Lung (tissue), 16 donors: Measurements from ENCODE around the gene NUSAP1. TPM values are rescaled to one million over a fixed set of nuclear protein-coding genes. Genes with fewer than 3 reads are reported as not detected.
"Not testable (repeated sequence)": the region's sequence is repeated elsewhere in the genome, so short reads cannot be mapped to it uniquely, and the experiment has no call there.

ENCODE experiments used
- ATAC-seq: fragments of 200-7000 bp; cut with Tn5 transposase; one replicate; pipeline ENCODE4 v1.9.1; 2020; ENCODE audit warnings: moderate number of reproducible peaks; ENCODE audit not compliant: insufficient read depth, low FRiP score
- DNase-seq, 3 donors: peaks; one replicate each; pipeline ENCODE4 v3.0.0-alpha.2; 2013 to 2017
- H3K27ac ChIP-seq, 2 donors: one replicate each; pipeline ENCODE4 v1.5.1; 2013; ENCODE audit warnings: mild to moderate bottlenecking in 2 of 2, moderate library complexity in 2 of 2, control low read depth in 1 of 2, inconsistent platforms in 1 of 2, low read depth in 1 of 2, low read length in 1 of 2
- H3K27me3 ChIP-seq, 3 donors: one replicate each; pipeline ENCODE4 v1.5.1; 2013; ENCODE audit warnings: low read length in 2 of 3; ENCODE audit not compliant: control insufficient read depth in 3 of 3, insufficient read depth in 3 of 3
- H3K36me3 ChIP-seq, 4 donors: one replicate each; pipeline ENCODE4 v1.5.1; 2013; ENCODE audit warnings: low read length in 4 of 4, mild to moderate bottlenecking in 1 of 4, moderate library complexity in 1 of 4; ENCODE audit not compliant: control insufficient read depth in 4 of 4, insufficient read depth in 4 of 4
- H3K4me1 ChIP-seq, 5 donors: one replicate each; pipeline ENCODE4 v1.5.1; 2013; ENCODE audit warnings: low read length in 5 of 5, mild to moderate bottlenecking in 2 of 5, moderate library complexity in 1 of 5; ENCODE audit not compliant: control insufficient read depth in 5 of 5, insufficient read depth in 5 of 5
- H3K4me3 ChIP-seq: one replicate; pipeline ENCODE4 v1.5.1; 2013; ENCODE audit warnings: mild to moderate bottlenecking, control low read depth, moderate library complexity
- H3K9ac ChIP-seq, 2 donors: one replicate each; pipeline ENCODE4 v1.5.1; 2013; ENCODE audit warnings: low read length in 2 of 2, control low read depth in 1 of 2; ENCODE audit not compliant: insufficient read depth in 1 of 2
- H3K9me3 ChIP-seq, 4 donors: one replicate each; pipeline ENCODE4 v1.5.1; 2013; ENCODE audit warnings: low read length in 3 of 4, mild to moderate bottlenecking in 1 of 4, moderate library complexity in 1 of 4; ENCODE audit not compliant: control insufficient read depth in 4 of 4, insufficient read depth in 3 of 4
- WGBS, 2 donors: extraction: QIAGEN DNeasy Blood & Tissue Kit; methylation state at CpG; one replicate each; pipeline ENCODE4 v1.1.7; 2013; 5-methylcytosine and 5-hydroxymethylcytosine counted together
- long read RNA-seq, 5 donors: transcript quantifications; one replicate each; lab custom pipeline, GENCODE V29; 2026
- polyA plus RNA-seq, 2 donors: library from polyadenylated mRNA; stranded (reverse); fragments of 200-250 nt; gene quantifications; one replicate each; pipeline ENCODE4 v1.2.1, GENCODE V29; 2013
- total RNA-seq, 2 donors: library from RNA; depleted of rRNA in 1 of 2; stranded (reverse); fragments of >200 nt in 1 of 2; gene quantifications; one replicate each; pipeline ENCODE4 v1.2.1, GENCODE V29; 2014 to 2021
- TF ChIP-seq, protein P1 (sequence below): IDR thresholded peaks from 2 replicates; pipeline ENCODE4 v1.5.1; 2012; ENCODE audit warnings: mild to moderate bottlenecking; ENCODE audit errors: control extremely low read depth, extremely low read depth
- donor health status: control.
- donor health status: control.
- donor health status: Bipolar disorder and iron deficiency.
- donor health status: healthy.
- donor health status: DM: yes; HTN: yes; CAD: no.

NUSAP1 gene, protein sequence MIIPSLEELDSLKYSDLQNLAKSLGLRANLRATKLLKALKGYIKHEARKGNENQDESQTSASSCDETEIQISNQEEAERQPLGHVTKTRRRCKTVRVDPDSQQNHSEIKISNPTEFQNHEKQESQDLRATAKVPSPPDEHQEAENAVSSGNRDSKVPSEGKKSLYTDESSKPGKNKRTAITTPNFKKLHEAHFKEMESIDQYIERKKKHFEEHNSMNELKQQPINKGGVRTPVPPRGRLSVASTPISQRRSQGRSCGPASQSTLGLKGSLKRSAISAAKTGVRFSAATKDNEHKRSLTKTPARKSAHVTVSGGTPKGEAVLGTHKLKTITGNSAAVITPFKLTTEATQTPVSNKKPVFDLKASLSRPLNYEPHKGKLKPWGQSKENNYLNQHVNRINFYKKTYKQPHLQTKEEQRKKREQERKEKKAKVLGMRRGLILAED
- total RNA-seq: 10 to 100 TPM in 1 of 2 donors, 1 to 10 TPM in 1; 6.5 to 24.1 TPM
- 1 to 10 TPM; 3.7 to 6.5 TPM for polyA plus RNA-seq
- long read RNA-seq, donor 1, transcript NUSAP1-208 (11 exons, 1,629 nt): major isoform, 12 of 39 reads
- long read RNA-seq, donor 1, transcript NUSAP1-202 (11 exons, 2,274 nt): minor isoform, 7 of 39 reads
- long read RNA-seq, donor 1, partial matches to known transcripts: 14 of 39 reads
- long read RNA-seq, donor 1, other reads (novel, unspliced or antisense): 0 of 39 reads
- long read RNA-seq, donor 2, partial matches to known transcripts: 0 of 7 reads
- long read RNA-seq, donor 2, other reads (novel, unspliced or antisense): 0 of 7 reads
- long read RNA-seq, donor 3, partial matches to known transcripts: 41 of 45 reads
- long read RNA-seq, donor 3, other reads (novel, unspliced or antisense): 0 of 45 reads
- long read RNA-seq, donor 4, transcript NUSAP1-209 (3 exons, 529 nt): major isoform, 6 of 70 reads
- long read RNA-seq, donor 4, partial matches to known transcripts: 59 of 70 reads
- long read RNA-seq, donor 4, other reads (novel, unspliced or antisense): 0 of 70 reads
- long read RNA-seq, donor 5, transcript NUSAP1-202 (11 exons, 2,274 nt): major isoform, 11 of 77 reads
- long read RNA-seq, donor 5, transcript NUSAP1-208 (11 exons, 1,629 nt): minor isoform, 7 of 77 reads
- long read RNA-seq, donor 5, partial matches to known transcripts: 55 of 77 reads
- long read RNA-seq, donor 5, other reads (novel, unspliced or antisense): 0 of 77 reads

DNA sequence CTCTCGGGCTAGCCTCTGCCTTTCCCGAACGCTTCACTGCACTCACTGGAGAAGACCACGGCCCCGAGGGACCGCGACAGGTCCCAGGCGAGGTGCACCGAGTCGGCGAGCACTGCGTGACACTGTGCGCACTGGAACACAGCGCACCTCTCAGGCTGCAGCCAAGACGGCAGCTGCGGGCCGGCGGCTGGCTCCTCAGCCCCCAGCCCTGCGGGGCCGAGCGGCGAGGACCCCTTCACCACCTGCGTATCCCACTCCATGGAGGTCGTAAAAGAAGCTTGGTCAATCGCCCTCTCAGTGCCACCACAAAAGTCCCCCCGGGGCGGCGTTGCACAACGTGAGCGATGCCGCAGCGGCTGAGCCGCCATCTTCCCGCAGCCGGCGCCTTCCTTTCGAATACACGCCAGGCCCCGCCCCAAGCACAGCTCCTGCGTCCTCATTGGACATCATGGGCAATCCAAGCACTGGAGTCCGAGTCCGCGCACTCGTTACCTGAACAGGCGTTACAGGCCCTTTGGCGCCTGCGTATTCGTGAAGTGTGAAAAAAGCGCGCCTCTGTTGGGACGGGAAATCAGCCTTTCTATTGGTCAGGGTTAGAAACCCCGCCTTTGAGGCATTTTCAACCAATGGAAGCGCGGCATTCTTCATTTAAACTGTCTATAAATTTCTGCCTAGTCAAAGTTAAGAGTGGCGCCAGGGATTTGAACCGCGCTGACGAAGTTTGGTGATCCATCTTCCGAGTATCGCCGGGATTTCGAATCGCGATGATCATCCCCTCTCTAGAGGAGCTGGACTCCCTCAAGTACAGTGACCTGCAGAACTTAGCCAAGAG, at the start of gene NUSAP1, which contains the start of gene OIP5:
Gene NUSAP1 (plus strand): TSS at position 688 of the 832 bp plus-strand sequence. CDS start 77 bp downstream, at position 765.
Gene OIP5 (minus strand): TSS at position 398 of the 832 bp plus-strand sequence. CDS start 30 bp downstream, at position 368.
- WGBS, 2 donors: 0% methylated on average over 63 to 64 of the region's 64 CpGs
- Histone ChIP-seq H3K27ac (peak within 1 kb of the TSS in 1 of 2 donors; percentile 77), H3K9ac (peak within 1 kb of the TSS; percentile 71 to 98), H3K4me3 (peak within 1 kb of the TSS; percentile 72), H3K9me3 (no peaks in the 10 kb centered on the region), H3K27me3 (no peaks in the 10 kb centered on the region), H3K36me3 (no peaks in the 10 kb centered on the region), H3K4me1 (peaks cover 0 to 11% (median 0%) of the 10 kb centered on the region in 5 donors)
- TF ChIP-seq, protein P1, sequence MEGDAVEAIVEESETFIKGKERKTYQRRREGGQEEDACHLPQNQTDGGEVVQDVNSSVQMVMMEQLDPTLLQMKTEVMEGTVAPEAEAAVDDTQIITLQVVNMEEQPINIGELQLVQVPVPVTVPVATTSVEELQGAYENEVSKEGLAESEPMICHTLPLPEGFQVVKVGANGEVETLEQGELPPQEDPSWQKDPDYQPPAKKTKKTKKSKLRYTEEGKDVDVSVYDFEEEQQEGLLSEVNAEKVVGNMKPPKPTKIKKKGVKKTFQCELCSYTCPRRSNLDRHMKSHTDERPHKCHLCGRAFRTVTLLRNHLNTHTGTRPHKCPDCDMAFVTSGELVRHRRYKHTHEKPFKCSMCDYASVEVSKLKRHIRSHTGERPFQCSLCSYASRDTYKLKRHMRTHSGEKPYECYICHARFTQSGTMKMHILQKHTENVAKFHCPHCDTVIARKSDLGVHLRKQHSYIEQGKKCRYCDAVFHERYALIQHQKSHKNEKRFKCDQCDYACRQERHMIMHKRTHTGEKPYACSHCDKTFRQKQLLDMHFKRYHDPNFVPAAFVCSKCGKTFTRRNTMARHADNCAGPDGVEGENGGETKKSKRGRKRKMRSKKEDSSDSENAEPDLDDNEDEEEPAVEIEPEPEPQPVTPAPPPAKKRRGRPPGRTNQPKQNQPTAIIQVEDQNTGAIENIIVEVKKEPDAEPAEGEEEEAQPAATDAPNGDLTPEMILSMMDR: no peak
- DNase-seq (peak; percentile 99 to 100 (median 100)), ATAC-seq (peak; percentile 99)

DNA sequence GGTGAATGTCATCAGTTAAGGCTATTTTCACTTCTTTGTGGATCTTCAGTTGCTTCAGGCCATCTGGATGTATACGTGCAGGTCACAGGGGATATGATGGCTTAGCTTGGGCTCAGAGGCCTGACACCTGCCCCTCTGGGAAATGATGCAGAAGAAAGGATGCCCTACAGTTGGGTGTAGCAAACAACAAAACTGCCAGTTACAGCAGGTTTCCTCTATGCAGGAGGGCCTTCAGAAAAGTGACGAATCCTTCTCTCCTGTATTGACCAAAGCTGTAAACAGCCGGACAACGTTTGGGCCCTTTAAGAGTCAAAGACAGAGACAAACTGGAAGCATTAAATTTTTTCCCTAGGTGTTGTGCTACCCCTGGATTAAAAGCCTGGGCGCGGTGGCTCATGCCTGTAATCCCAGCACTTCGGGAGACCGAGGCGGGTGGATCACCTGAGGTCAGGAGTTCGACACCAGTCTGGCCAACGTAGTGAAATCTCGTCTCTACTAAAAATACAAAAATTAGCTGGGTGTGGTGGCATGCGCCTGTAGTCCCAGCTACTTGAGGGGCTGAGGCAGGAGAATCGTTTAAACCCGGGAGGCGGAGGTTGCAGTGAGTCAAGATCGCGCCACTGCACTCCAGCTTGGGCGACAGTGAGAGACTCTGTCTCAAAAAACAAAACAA, 49.6 kb upstream of the NUSAP1 start:
- DNase-seq, H3K27me3 ChIP-seq, ATAC-seq, H3K9me3 ChIP-seq, H3K4me3 ChIP-seq: not testable (repeated sequence)
- 50 to 63% methylated on average over 19 of the region's 19 CpGs for WGBS, 2 donors
- H3K4me1 ChIP-seq: peaks cover 5 to 13% (median 6%) of the 10 kb centered on the region in 5 donors
- H3K9ac ChIP-seq: peak overlapping the region in 1 of 2 donors; percentile 94
- H3K27ac ChIP-seq: peak overlapping the region; percentile 60 to 84
- H3K36me3 ChIP-seq: peaks cover 15 to 20% (median 18%) of the 10 kb centered on the region in 4 donors

DNA sequence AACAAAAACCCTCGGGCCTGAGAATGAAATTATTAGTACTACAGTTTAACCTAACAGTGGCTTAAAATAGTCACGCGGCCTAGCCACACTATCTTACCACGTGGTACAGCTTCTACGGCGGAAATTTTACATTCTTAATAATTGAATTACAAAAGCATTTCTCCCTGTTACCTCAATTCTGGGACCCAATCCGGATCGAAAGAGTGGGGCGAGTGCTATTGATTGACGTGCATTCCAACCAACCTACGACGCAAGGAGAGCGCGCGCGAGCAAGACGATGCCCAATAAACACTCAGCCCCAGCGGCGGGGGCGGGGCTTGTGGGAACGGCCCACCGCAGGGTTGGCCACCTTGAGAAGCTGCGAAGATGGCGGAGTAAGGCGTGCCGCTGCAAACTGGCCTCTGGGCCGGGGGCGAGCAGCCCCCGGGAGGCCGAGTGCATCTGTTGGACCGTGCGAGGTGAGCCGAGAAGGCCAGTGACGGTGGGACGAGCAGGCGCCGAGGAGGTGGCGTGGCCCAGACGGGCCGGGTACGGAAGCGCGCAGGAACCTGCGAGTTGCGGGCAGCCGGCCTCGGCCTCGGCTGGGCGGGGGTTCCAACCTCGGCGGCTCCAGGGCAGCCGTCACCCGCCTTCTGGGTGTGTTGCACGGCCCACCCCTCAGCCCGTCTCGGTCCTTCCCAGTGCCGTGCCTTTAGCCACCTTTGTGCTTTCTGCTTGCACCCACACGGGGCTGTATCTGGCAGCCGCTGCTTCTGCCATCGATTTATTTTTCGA, 48.8 kb upstream of the NUSAP1 start:
- ATAC-seq (peak; percentile 99), DNase-seq (peak; percentile 98 to 100 (median 100))
- Histone ChIP-seq H3K4me1 (peaks cover 5 to 19% (median 6%) of the 10 kb centered on the region in 5 donors), H3K27me3 (no peaks in the 10 kb centered on the region), H3K36me3 (peaks cover 15 to 21% (median 19%) of the 10 kb centered on the region in 4 donors), H3K27ac (peak overlapping the region; percentile 93 to 98), H3K9ac (peak overlapping the region; percentile 76 to 95), H3K4me3 (peak overlapping the region; percentile 81), H3K9me3 (no peaks in the 10 kb centered on the region)
- TF ChIP-seq, protein P1: no peak
- WGBS, 2 donors: 0% methylated on average over 57 to 61 of the region's 61 CpGs
